Measurements from ENCODE around the gene CACNA2D3.

CACNA2D3 gene

GRCh38 chr3:54659347-54659746 is 537.0 kb downstream of the CACNA2D3 start:
- H3K4me3 ChIP-seq (ENCODE audit: control insufficient read depth, low read depth, low read length), result no peak overlapping the region
- no peak for DNase-seq (ENCODE audit: low read depth)
- TF ChIP-seq CTCF (IDR thresholded peaks at IDR 0.05; ENCODE audit: control insufficient read depth, insufficient read depth, low read depth, low read length, missing control alignments), result no peak

- peak; percentile 4 for DNase-seq (ENCODE audit: low read depth)
- no peak for TF ChIP-seq CTCF (IDR thresholded peaks at IDR 0.05; ENCODE audit: control insufficient read depth, insufficient read depth, low read depth, low read length, missing control alignments)
- no peak overlapping the region for H3K4me3 ChIP-seq (ENCODE audit: control insufficient read depth, low read depth, low read length)
Measured at GRCh38 chr3:54660714-54661132, 538.4 kb downstream of the CACNA2D3 start.

DNA sequence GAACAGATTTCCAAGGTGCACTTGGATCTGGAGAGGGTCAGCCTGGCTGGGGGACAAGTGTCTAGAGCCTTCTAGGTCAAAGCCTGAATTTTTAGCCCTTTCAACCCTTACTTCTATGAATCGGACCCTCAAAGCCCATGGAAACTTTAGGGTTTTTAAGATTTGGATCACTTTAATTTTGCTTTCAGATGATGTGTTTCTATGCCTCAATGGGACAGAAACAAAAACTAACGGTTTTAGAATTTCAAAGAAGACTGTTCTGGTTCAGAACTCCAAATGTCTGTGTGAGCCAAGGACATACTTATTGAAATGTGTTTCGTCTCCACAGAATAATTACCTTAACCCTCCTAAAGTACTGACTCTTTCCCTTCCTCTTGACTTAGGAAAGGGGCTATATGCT is 538.8 kb downstream of the CACNA2D3 start:
- no peak for DNase-seq (ENCODE audit: low read depth)
- TF ChIP-seq CTCF (IDR thresholded peaks at IDR 0.05; ENCODE audit: control insufficient read depth, insufficient read depth, low read depth, low read length, missing control alignments), result no peak
- no peak overlapping the region for H3K4me3 ChIP-seq (ENCODE audit: control insufficient read depth, low read depth, low read length)

DNA sequence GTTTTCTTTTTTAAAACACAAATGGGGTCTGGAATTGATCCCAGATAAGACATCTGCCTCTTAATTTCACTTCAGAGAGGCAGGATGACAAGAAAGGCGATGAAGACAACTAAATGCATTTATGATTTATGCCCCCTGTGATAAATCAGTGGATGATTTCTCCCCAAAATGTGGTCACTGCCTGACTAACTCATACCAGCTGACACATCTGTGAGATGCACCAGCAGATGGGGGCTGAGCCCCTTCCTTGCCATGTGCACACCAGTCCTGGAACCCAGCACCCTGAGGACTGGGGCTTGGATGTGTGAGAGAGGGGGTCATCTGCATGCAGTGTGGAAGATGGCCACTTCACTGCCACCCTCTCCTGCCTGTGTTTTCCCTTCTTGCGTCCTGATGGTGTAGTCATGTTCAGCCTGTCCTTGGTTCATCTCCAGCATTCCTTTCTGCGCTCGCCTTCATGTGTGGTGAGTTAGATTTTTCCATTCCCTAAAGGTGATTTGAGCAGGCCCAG is 541.2 kb downstream of the CACNA2D3 start:
- no peak for TF ChIP-seq CTCF (IDR thresholded peaks at IDR 0.05; ENCODE audit: control insufficient read depth, insufficient read depth, low read depth, low read length, missing control alignments)
- no peak overlapping the region for H3K4me3 ChIP-seq (ENCODE audit: control insufficient read depth, low read depth, low read length)
- DNase-seq (ENCODE audit: low read depth), result no peak

DNA sequence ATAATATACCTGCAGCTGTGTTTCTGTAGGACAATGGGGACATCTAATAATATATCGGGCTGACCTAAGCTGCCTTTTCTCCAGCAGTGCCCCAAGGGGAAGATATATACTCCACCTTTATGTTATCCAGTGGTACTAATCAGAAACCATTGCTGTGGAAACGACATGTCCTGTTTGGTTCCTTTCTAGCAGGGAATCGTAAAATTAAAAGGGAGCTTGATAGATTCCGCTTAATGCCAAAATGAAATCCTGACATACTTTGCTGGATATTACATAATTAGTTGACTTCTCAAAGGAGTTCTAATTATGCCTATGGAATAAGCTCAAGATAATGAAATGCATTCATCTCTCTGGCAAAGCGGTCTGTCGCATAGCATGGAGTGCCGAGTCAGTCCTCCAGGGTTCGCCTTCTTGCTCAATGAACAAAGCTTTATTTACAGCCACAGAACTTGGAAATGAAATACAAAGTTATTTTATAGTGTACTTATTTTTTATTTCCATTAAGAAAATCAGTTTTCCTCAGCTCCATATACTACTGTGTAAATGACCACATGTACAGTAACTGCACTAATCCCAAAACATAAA is 542.8 kb downstream of the CACNA2D3 start:
- DNase-seq (ENCODE audit: low read depth), result no peak
- no peak overlapping the region for H3K4me3 ChIP-seq (ENCODE audit: control insufficient read depth, low read depth, low read length)
- no peak for TF ChIP-seq CTCF (IDR thresholded peaks at IDR 0.05; ENCODE audit: control insufficient read depth, insufficient read depth, low read depth, low read length, missing control alignments)

GRCh38 chr3:54668236-54668635 is 545.9 kb downstream of the CACNA2D3 start:
- no peak for TF ChIP-seq CTCF (IDR thresholded peaks at IDR 0.05; ENCODE audit: control insufficient read depth, insufficient read depth, low read depth, low read length, missing control alignments)

More at GRCh38 chr3:54668236-54668635, 545.9 kb downstream of the CACNA2D3 start:
- DNase-seq (ENCODE audit: low read depth), result no peak
- no peak overlapping the region for H3K4me3 ChIP-seq (ENCODE audit: control insufficient read depth, low read depth, low read length)

All from AG09309 (cell line).